GM18498 (cell line): ENCODE results near the gene NPAS3.

ENCODE experiments used
- ATAC-seq: cut with Tn5 transposase; IDR thresholded peaks from one replicate; pipeline ENCODE4 v1.9.1; 2021; ENCODE audit warnings: mild to moderate bottlenecking, moderate library complexity; ENCODE audit not compliant: unreplicated experiment

NPAS3 gene

DNA sequence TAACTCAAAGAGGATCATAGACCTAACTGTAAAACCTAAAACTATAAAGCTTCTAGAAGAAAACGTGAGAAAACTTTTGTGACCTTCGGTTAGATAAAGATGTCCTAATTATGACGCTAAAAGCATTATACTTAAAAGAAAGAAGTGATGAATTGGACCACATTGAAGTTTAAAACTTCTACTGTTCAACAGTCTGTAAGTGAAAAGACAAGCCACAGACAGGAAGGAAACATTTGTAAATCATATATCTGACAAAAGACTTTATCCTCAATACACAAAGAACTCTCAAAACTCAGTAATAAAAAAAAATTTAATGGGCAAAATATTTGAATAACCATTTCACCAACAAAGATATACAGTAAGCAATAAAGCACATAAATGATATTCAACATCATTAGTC, 667.9 kb downstream of the NPAS3 start:
- ATAC-seq: no peak

DNA sequence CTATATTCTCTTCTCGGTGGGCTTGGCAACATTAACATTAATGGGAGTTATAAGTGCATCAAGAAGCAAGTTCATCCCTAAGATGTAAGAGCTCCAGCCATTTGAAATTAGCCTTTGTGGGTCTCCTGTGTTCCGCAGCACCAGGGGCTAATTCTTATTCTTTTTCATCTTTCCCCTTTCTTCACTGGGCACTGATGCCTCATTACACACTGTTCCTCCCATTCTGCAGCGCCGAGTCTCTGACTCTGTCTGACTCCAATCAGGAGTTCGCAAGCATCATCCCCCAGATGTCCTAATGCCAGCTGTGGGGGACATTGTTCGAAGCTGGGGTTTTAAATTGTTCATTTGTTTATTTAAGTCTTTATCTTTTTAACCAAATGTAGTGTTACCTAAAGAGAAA, 670.9 kb downstream of the NPAS3 start:
- no peak for ATAC-seq

DNA sequence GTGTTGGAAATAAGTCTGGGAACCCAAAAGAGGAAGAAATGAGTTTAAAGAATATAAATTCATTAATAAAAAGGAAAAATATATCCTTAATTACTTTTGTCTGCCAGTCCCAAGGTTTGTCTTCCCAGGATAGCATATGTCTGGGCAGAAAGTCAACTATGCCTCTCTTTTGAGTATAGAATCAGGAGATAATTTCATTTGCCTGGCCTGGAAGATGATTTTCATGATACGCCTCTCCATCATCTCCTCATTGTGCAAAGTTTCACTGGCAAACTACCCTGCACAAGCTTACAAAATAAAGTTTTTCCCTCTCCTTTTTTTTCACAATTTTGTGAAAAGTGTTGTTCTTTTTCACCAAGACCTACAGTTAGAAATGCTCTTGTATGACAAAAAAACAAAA, 671.4 kb downstream of the NPAS3 start:
- no peak for ATAC-seq

DNA sequence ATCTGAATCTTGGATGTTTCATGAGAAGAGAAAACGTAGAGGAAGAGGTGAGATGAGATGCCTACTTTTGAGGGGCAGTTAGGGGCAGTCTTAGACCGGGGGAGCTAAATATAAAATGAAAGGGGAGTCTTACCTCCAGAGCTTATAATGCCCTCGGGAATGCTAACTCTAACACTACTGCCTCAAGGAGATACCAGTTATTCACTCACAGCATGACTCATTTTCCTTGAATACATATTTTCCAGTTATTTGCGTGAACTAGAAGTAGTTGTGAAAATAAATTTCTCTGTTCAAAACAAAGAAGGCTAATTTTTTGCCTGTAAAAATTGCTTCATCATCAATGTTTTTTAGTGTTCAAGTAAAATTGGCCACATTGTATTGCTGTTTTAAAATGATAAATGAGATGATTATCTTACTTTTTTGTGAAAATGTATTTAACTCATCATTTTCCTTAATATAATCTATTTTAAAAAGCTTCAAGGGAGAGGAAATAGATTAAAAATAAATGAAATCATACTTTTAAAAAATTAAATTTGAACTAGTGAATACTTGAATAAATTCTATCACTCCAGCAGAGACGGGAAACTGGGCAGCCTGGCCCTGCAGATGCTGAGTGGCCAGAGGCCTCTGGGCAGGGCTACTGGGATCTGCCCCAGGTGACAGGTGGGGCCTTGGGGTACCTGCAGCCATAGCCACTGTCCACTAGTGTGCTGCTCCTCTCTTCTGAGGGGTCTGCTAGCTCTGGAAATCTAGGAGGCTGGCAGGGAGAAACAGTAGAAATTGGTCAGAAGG, 672.9 kb downstream of the NPAS3 start:
- no peak for ATAC-seq

DNA sequence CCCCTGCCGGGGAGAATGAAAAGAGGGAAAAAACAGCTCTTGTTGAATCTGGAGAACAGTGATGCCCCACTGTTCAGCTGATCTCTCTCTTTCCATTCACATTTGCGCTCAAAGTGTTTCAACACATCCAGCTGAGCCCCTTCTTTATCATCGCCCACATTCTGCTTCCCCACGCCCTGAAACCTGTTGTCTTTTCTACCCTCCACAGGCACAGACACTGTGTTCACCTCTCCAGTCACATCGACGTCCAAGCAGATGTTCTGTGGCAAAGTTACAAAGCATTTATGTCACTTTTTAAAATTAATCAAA, 673.5 kb downstream of the NPAS3 start:
- ATAC-seq: no peak

DNA sequence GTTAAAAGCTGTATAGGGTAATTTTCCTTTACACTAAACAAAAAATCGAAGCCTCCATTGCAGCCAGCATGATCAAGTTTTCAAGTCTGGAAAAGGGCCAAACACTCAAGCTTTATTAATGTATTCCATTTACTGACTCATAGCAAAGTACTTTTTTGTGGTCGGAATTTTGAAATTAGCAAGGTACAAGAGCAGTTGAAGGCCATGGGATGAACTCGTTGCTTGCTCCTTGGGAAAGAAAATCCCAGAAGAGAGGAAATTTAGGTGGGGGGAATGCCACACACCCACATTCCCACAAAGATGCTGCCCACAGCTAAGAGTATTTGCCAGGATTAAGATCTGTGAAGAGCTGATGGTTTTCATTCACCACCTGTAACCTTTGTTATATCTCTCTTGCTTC, 678.5 kb downstream of the NPAS3 start:
- no peak for ATAC-seq

DNA sequence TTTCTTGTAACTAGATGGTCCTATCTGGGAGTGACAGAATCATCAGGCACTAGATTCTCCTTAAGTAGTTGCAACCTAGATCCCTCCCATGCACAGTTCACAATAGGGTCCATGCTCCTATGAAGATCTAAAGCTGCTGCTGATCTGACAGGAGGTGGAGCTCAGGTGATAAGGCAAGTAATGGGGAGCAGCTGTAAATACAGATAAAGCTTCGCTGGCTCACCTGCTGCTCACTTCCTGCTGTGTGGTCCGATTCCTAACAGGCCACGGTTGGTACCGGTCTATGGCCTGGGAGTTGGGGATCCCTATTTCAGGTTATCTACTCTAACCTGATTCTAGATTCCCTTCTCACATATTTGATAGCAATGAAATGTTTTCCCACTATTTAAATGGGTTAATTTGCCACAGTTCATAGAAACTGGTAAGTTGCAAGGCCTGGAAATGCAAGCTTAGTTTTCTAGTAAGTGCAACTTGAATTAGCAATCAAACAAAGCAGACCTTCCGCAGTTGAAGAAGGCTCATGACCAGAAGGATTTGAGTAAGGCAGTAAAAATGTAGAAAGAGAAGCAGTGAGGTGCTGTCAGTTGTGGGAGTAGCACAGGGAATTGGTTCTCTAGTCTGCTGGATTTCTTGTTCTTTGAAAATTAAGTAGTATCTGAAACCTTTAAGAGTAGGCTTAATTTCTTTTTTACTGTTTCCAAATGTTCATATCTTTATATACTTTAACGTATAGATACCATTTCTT, 679.9 kb downstream of the NPAS3 start:
- ATAC-seq: no peak

DNA sequence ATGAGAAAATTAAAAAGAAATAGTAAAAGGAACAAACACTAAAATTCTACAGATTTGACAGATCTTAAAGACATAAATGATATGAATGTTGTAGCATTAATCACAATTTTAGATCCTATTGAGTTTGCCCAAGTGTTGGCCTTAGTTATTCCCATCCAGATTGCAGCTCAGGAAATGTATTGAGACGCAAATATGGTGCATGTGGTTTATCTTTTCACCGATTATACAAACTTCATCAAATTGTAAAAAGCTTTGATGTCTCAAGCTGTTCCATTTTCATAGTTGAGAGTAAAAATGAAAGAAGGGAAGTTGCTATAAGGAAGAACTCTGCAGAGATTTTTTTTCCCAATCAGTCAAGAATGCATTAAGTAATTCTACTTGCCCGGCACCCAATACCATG, 683.8 kb downstream of the NPAS3 start:
- ATAC-seq: no peak

DNA sequence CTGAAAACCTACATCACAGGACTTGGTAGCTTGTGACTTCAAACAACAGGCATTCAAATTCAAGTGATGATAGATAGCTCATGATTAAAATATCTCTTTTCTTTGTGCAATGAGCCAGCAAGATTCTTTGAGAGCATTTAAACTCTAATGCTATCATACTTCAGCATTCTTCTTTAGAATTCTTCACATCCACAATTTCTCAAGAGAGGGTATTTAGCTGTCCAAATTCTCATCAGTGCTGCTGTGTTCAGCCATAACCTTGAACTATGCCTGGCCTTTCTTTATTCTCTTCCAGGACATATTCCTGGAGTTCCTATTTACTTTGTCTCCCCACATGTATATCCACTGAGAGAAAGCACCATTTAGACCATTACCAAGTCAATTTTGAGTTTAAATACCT, 691.1 kb downstream of the NPAS3 start:
- no peak for ATAC-seq

DNA sequence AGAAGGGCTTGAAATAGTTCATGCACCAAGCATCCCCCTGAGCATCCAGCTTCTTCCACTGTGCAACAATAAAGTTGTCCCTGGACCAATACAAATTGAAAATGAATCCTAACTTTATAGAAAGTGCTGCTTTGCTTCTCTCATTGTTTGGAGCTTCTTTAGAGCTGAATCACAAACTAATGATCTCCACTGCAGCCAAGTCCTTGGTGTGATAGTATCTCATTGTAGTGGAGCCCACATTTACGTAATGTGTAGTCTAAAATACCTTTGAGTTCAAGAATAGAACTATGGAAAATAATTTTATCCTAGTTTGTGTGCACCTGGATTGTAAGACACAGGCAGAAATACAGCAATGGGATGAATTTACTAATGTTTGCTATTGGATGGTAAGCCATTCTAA, 692.3 kb downstream of the NPAS3 start:
- no peak for ATAC-seq

DNA sequence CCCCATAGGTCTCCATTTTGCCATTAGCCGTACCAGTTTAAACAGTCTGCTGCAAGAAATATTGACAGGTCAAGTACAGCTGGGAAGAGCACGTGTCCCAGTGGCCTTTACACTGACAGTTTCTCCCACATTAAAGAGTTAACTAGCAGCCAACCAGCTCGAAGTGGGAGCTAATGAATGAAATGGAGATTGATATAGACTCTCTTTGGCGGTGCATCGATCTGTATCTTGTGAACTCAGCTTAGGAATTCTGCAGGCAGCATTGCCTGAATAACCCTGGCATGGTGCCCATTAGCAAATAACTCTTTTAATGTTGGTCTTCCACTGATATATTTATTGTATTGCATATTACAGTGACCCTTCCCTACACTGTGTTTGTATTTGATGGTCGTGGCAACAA, 692.8 kb downstream of the NPAS3 start:
- no peak for ATAC-seq

DNA sequence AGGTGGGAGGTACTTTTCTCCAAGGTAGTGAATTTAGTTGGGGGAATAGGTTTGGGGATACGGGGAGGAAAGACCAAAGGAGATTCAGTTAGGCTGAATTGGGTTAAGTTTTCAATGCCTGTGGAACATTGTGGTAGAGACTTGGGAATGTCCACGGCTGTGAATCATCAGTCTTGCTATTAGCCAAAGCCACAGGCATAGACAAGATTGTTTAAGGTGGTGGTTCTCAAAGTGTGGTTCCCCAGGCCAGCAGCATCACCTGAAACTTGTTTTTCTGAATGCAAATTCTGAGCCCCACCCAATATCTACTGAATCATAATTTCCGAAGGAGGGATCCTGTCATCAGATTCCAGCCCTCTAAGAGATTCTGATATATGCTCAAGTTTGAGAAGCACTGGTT, 696.0 kb downstream of the NPAS3 start:
- no peak for ATAC-seq

DNA sequence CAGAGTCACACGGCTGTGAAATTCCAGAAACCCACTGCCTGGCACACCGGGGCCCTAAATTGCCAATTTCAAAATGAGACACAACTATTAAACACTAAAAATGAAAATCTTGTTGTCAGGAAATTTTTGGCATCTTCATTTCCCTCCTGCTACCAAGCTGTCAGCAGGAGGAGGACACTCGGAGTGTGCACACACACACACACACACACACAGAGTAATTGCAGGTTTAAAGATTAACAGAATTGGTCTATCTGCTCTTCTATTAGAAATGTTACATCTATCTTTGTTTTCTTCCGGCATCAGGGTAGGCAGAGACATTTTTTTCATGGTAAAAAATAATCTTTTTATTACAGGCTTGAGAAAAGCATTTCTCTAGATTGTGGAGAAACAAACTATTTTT, 698.0 kb downstream of the NPAS3 start:
- ATAC-seq: no peak

DNA sequence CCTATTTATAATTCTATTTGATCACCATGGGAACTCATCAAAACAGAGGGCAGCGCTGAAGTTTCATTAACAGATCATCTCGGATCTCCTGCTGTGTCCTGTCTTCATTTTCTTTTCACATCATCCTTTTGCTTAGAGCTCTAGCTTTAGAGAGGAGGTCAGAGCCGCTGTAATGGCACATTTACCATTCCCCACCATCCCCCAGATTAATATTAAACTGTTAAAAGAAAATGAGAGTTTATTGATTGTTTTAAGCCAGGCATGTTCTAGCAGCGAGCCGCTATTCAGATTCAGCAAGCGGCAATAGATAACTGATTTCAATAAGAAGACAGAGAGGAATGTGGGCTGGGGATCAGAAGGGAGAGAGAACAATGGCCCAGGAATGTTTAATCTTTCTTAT, 703.4 kb downstream of the NPAS3 start:
- ATAC-seq: no peak

DNA sequence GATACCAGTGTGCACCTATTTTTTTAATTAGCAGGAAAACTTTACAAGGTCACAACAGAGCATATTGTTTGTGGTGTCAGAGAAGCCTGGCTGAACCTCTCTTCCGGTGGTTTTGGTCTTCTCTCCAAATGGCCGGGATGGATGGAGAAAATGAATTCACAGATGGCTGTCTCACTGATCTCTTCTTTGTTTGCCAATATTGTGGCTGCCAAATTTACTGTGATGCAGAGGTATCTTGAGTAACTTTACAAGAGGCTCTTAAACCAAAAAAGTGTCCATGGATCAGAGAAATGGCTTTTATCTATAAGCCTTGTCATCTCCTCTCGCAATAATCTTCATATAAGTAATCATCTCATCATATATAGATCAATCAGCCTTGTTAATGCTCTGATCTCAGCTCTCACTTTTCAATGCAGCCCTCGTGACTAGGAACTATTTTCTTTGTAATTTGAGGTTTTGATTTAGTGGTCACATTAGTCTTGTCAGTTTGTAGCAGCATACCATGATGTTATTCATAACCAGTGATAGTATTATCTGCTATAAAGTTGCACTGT, 704.1 kb downstream of the NPAS3 start:
- ATAC-seq: no peak

DNA sequence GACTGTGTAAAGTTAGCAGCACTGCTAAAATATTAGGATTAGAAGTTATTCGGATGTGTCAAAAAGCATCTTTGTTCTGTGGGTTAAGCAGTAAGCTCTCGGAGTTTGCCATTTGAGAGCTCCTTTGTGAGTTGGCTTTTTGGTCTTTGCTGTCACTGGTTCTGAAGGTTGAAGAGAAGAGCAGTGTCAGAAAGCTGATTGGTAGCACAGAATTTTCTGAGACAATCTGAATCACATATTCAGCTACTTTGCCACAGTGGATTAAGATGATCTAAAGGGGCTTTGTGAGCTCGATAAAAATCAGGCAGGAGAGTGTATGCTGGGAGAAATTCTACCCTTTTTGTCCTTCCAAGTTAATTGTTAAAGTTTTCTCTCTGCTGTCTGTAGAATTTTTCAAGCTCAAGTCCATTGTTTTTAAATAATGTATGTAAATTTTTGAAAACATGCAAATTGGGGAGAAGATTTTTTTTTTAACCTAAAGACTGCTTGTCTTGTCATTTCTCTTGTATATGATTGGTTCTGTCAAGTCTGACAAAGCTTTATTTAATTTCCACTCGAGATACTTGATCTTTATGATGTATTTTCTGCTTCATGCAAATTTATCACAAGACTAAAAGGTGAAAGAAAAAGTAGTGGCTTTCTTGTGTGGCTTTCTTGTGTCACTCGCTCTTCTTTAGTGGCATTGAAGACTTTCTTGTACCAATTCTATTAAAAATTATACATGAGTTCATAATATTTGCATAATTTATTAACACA, 704.9 kb downstream of the NPAS3 start:
- ATAC-seq: no peak

DNA sequence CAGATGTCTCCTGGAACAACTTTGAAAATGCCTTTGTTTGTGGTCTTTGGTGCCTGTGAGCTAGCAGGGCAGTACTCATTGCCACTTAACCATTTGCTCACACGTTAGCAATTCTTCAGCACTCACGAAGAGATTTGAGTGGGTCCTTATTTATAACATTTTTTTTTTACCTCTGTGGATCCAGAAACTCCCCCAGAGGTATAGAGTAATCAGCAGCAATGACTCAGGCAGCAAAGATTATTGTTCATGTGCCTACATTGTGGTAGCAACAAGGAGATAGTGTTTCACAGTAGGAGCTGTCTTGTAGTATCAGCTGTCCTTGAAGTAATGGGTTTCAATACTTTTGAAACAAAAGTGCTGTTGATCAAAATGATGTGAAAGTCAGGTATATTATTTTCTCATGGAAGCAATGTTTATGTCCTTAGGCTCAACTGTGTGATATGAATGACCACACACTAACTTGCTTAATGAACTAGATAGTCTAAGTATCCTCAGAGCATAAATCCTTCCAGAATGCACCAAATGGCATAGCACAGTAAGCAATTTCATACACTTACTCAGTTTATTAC, 708.1 kb downstream of the NPAS3 start:
- ATAC-seq: no peak

DNA sequence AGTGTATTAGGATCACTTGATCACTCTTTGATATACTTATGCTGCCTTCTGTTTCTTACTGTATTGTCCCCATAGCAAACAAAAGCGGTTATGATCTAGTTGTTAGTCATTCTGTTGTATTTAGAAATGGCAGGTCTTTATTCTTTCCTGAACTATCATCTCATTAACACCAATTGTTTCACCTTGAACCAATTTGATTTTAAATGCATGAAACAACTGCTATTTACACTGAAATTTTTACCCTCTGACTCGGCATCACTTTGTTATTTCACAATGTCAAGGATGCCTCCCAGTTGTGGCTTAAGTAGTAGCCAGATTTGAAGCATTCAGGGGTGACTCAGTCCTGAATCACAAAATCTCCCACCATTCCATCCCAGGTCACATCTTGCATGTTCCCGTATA, 708.7 kb downstream of the NPAS3 start:
- no peak for ATAC-seq

DNA sequence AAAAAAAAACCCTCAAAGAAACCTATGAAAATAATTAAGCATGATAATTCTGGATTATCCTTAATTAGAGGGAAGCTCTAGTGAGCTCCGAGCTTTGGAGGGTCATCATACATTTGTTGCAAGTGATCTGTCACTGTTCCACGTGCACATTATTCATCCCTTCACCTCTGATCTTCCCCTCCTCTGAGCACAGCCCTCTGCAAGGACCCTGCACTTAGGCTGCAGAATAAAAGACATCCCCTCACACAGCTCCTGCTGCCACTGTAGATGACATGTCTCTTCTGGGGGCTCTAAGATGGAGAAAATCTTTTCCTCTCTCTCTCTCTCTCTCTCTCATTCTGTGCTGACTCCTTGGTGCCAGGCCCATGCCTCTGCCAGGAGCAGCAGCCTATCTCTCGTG, 711.8 kb downstream of the NPAS3 start:
- no peak for ATAC-seq

DNA sequence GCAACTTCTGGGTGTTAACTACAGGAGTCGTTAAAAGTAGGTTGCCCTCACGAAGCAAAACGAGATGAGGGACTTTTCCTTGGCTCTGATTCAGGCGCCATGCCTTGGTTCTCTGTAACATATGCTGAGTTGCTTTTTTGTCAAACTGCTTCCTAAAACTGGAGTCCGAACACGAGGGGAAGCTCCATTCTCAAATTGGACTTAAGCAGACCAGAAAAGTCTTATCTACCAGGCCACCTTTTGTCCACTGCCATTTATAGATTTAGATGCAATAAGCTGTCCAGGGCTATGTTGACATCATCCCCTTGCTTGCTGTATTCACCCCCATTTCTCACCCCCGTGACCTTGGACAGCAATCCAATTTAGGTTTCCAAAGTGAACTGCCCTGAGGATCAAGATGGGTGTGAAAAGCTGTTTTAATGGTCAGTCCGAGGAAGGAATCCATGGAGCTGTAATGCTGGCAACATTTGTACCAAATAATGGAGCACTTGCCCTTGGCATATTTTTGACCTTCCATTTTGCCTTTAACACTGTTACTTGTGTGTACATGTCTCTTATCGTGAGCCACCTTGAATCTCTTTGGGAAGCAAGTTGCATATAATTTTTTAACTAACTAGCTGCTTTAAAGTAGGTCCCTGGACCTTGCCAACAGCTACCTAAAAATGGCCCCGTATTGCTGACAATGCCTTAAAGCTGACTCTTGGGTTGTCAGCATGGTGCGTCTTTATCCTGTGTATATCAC, 714.1 kb downstream of the NPAS3 start:
- ATAC-seq: no peak

DNA sequence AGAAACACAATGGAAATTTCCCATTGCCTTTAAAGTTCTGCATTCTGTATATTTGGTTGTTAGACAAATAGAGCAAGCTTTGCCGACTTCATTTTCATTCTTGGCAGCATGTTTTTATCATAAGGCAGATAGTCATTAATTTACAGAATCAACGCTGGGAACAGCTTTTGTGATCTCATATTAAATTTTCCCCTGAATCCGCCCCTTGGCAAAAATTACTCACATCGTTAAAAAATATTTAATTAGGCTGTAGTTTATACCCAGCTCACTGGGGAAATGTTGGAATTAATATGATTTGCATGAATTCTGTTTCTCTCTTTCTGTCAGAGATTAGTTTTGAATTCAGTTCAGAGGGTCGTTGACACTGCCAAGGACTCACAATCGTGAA, 714.6 kb downstream of the NPAS3 start:
- no peak for ATAC-seq
